Measurements from ENCODE around the gene TMEM95.
A peak's percentile ranks its signal among the peaks of the same experiment; 100 is the strongest.

The TMEM95 gene

GRCh38 chr17:7354262-7354843, 603 bp upstream of the TMEM95 start:
- Histone ChIP-seq H3K4me2 (ENCODE audit: insufficient read depth, low read length) (no peak overlapping the region), H3K9ac (ENCODE audit: low read depth, low read length) (no peak overlapping the region), H3K79me2 (ENCODE audit: insufficient read depth, low read length) (no peaks in the 10 kb centered on the region), H3K4me3 (ENCODE audit: low read depth in 1 of 2, low read length in 2 of 2) (no peak overlapping the region), H3K36me3 (ENCODE audit: insufficient read depth, low read length) (peaks cover 10% of the 10 kb centered on the region), H2AFZ (ENCODE audit: low read depth, low read length) (no peak overlapping the region), H3K27me3 (ENCODE audit: insufficient read depth, low read length, poor library complexity) (no peaks in the 10 kb centered on the region), H3K9me3 (ENCODE audit: insufficient read depth, low read length, severe bottlenecking) (no peaks in the 10 kb centered on the region), H4K20me1 (ENCODE audit: insufficient read depth, low read length) (no peaks in the 10 kb centered on the region), H3K4me1 (ENCODE audit: insufficient read depth, low read length) (peaks cover 7% of the 10 kb centered on the region), H3K27ac (ENCODE audit: low read length) (no peak overlapping the region)
- no peak for ATAC-seq (ENCODE audit: insufficient read depth, low read depth)
- TF ChIP-seq CTCF (IDR thresholded peaks at IDR 0.05; ENCODE audit: borderline replicate concordance, extremely low read depth, low read length, poor library complexity, severe bottlenecking) (no peak), EZH2 (IDR thresholded peaks at IDR 0.05; ENCODE audit: borderline replicate concordance, low read depth, low read length, severe bottlenecking) (no peak)
- DNase-seq = no peak

GRCh38 chr17:7355573-7355972, 617 bp downstream of the TMEM95 start:
- no peak overlapping the region for H3K4me2 ChIP-seq (ENCODE audit: insufficient read depth, low read length)
- H3K4me3 ChIP-seq (ENCODE audit: low read depth in 1 of 2, low read length in 2 of 2) = no peak overlapping the region
- 0 out of 2 replicates have a peak overlapping the region, but pooled peaks have one; percentile 7 for H3K9ac ChIP-seq (ENCODE audit: low read depth, low read length)
- no peak for TF ChIP-seq CTCF (IDR thresholded peaks at IDR 0.05; ENCODE audit: borderline replicate concordance, extremely low read depth, low read length, poor library complexity, severe bottlenecking)
- no peak for TF ChIP-seq EZH2 (IDR thresholded peaks at IDR 0.05; ENCODE audit: borderline replicate concordance, low read depth, low read length, severe bottlenecking)
- no peaks in the 10 kb centered on the region for H3K9me3 ChIP-seq (ENCODE audit: insufficient read depth, low read length, severe bottlenecking)
- no peaks in the 10 kb centered on the region for H4K20me1 ChIP-seq (ENCODE audit: insufficient read depth, low read length)
- H2AFZ ChIP-seq (ENCODE audit: low read depth, low read length) = peak overlapping the region; percentile 64
- ATAC-seq (ENCODE audit: insufficient read depth, low read depth) (no peak), DNase-seq (no peak)
- H3K79me2 ChIP-seq (ENCODE audit: insufficient read depth, low read length) = no peaks in the 10 kb centered on the region
- no peaks in the 10 kb centered on the region for H3K27me3 ChIP-seq (ENCODE audit: insufficient read depth, low read length, poor library complexity)
- H3K36me3 ChIP-seq (ENCODE audit: insufficient read depth, low read length) = peaks cover 7% of the 10 kb centered on the region; the same call in 1 of the 2 replicates
- peaks cover 7% of the 10 kb centered on the region for H3K4me1 ChIP-seq (ENCODE audit: insufficient read depth, low read length)
- H3K27ac ChIP-seq (ENCODE audit: low read length) = 0 out of 2 replicates have a peak overlapping the region, but pooled peaks have one; percentile 28

- Histone ChIP-seq H4K20me1 (ENCODE audit: insufficient read depth, low read length) (no peaks in the 10 kb centered on the region), H3K36me3 (ENCODE audit: insufficient read depth, low read length) (peaks cover 2% of the 10 kb centered on the region; the same call in 1 of the 2 replicates), H3K9ac (ENCODE audit: low read depth, low read length) (0 out of 2 replicates have a peak overlapping the region, but pooled peaks have one; percentile 7), H3K4me3 (ENCODE audit: low read depth in 1 of 2, low read length in 2 of 2) (no peak overlapping the region), H3K4me1 (ENCODE audit: insufficient read depth, low read length) (peaks cover 7% of the 10 kb centered on the region), H3K27ac (ENCODE audit: low read length) (no peak overlapping the region), H3K27me3 (ENCODE audit: insufficient read depth, low read length, poor library complexity) (no peaks in the 10 kb centered on the region), H3K4me2 (ENCODE audit: insufficient read depth, low read length) (peak overlapping the region; percentile 17; the same call in 1 of the 2 replicates), H3K79me2 (ENCODE audit: insufficient read depth, low read length) (no peaks in the 10 kb centered on the region), H3K9me3 (ENCODE audit: insufficient read depth, low read length, severe bottlenecking) (no peaks in the 10 kb centered on the region), H2AFZ (ENCODE audit: low read depth, low read length) (peak overlapping the region; percentile 64)
- DNase-seq = peak; percentile 86
- peak; percentile 97 for ATAC-seq (ENCODE audit: insufficient read depth, low read depth)
- TF ChIP-seq EZH2 (IDR thresholded peaks at IDR 0.05; ENCODE audit: borderline replicate concordance, low read depth, low read length, severe bottlenecking) = no peak
- peak; percentile 98 for TF ChIP-seq CTCF (IDR thresholded peaks at IDR 0.05; ENCODE audit: borderline replicate concordance, extremely low read depth, low read length, poor library complexity, severe bottlenecking)
Measured at GRCh38 chr17:7356072-7356549, 1.2 kb downstream of the TMEM95 start.

Data from DND-41 (cell line).